Stomach (tissue), 4 donors: ENCODE results near the gene IGFN1.

Experiments used
- EP300 ChIP-seq: sonication (generic); formaldehyde crosslinking; IDR thresholded peaks from one replicate; pipeline ENCODE4 v1.6.1; 2017; ENCODE audit warnings: antibody characterized with exemption
- POLR2A ChIP-seq, 4 donors: fragments of 450-650 bp; IDR thresholded peaks; one replicate each; pipeline ENCODE4 v1.6.1; 2016; ENCODE audit warnings: antibody characterized with exemption in 4 of 4, control low read depth in 2 of 4, mild to moderate bottlenecking in 1 of 4, moderate library complexity in 1 of 4
- POLR2AphosphoS5 ChIP-seq, 3 donors: sonication (generic); formaldehyde crosslinking; IDR thresholded peaks; one replicate each; pipeline ENCODE4 v1.6.1; 2016; ENCODE audit warnings: antibody characterized with exemption in 3 of 3
- TF ChIP-seq, protein P1 (sequence below), 7 experiments: fragments of 450-650 bp in 4 of 7; fragments of 200-600 bp in 3 of 7; sonication (generic) in 3 of 7; IDR thresholded peaks; one replicate each; pipeline ENCODE4 v1.5.1; 2016 to 2019; ENCODE audit warnings: antibody characterized with exemption in 7 of 7, control low read depth in 2 of 7, mild to moderate bottlenecking in 1 of 7

GRCh38 chr1:201223852-201224665 is 33.4 kb downstream of the IGFN1 start:
- no peak for TF ChIP-seq POLR2A (IDR thresholded peaks at IDR 0.05)
- TF ChIP-seq, protein P1, sequence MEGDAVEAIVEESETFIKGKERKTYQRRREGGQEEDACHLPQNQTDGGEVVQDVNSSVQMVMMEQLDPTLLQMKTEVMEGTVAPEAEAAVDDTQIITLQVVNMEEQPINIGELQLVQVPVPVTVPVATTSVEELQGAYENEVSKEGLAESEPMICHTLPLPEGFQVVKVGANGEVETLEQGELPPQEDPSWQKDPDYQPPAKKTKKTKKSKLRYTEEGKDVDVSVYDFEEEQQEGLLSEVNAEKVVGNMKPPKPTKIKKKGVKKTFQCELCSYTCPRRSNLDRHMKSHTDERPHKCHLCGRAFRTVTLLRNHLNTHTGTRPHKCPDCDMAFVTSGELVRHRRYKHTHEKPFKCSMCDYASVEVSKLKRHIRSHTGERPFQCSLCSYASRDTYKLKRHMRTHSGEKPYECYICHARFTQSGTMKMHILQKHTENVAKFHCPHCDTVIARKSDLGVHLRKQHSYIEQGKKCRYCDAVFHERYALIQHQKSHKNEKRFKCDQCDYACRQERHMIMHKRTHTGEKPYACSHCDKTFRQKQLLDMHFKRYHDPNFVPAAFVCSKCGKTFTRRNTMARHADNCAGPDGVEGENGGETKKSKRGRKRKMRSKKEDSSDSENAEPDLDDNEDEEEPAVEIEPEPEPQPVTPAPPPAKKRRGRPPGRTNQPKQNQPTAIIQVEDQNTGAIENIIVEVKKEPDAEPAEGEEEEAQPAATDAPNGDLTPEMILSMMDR (IDR thresholded peaks at IDR 0.05): no peak
- TF ChIP-seq EP300: no peak
- no peak for TF ChIP-seq POLR2AphosphoS5 (IDR thresholded peaks at IDR 0.05)
